Neural progenitor cell (in vitro differentiated cells): ENCODE results near the gene DNAH5. TPM values are rescaled to one million over a fixed set of nuclear protein-coding genes. Genes with fewer than 3 reads are reported as not detected.

Source experiments
- DNase-seq: peaks from one replicate; pipeline ENCODE4 v3.0.0-alpha.2; 2016; ENCODE audit warnings: low spot score
- H2AFZ ChIP-seq: fragments of 200-600 bp; sonication (generic); replicated peaks from 2 replicates; pipeline ENCODE4 v1.6.1; 2016; ENCODE audit warnings: antibody characterized with exemption
- H3F3A ChIP-seq: fragments of 200-600 bp; sonication (generic); 2 replicates; pipeline ENCODE4 v1.6.1; 2016; ENCODE audit warnings: antibody characterized with exemption, low read depth
- H3K27ac ChIP-seq: fragments of 200-600 bp; sonication (generic); 2 replicates; pipeline ENCODE4 v1.5.1; 2016; ENCODE audit warnings: mild to moderate bottlenecking
- H3K27me3 ChIP-seq: fragments of 200-600 bp; sonication (generic); 2 replicates; pipeline ENCODE4 v1.6.1; 2016; ENCODE audit warnings: mild to moderate bottlenecking, moderate library complexity
- H3K36me3 ChIP-seq: fragments of 200-600 bp; sonication (generic); 2 replicates; pipeline ENCODE4 v1.5.1; 2016
- H3K4me1 ChIP-seq: fragments of 200-600 bp; sonication (generic); 2 replicates; pipeline ENCODE4 v1.6.1; 2016; ENCODE audit warnings: mixed run types
- H3K4me2 ChIP-seq: fragments of 200-600 bp; sonication (generic); 2 replicates; pipeline ENCODE4 v1.6.1; 2016
- H3K4me3 ChIP-seq: fragments of 200-600 bp; sonication (generic); 2 replicates; pipeline ENCODE4 v1.5.1; 2016
- H3K79me2 ChIP-seq: fragments of 200-600 bp; sonication (generic); 2 replicates; pipeline ENCODE4 v1.6.1; 2016; ENCODE audit warnings: low read depth
- H3K9ac ChIP-seq: fragments of 200-600 bp; sonication (generic); 2 replicates; pipeline ENCODE4 v1.6.1; 2016
- H3K9me3 ChIP-seq: fragments of 200-600 bp; sonication (generic); 2 replicates; pipeline ENCODE4 v1.5.1; 2016; ENCODE audit warnings: low read depth
- H4K20me1 ChIP-seq: fragments of 200-600 bp; sonication (generic); 2 replicates; pipeline ENCODE4 v1.6.1; 2016; ENCODE audit warnings: low read depth
- H3K27ac Mint-ChIP-seq: 3 replicates; pipeline ENCODE4 v1.8.0; 2021; ENCODE audit warnings: mixed read lengths
- H3K27me3 Mint-ChIP-seq: 2 replicates; pipeline ENCODE4 v1.8.0; 2022; ENCODE audit warnings: low read depth, mild to moderate bottlenecking, inconsistent platforms, moderate library complexity, mixed read lengths; ENCODE audit not compliant: insufficient read depth
- H3K36me3 Mint-ChIP-seq: 3 replicates; pipeline ENCODE4 v1.8.0; 2021; ENCODE audit warnings: mixed read lengths
- H3K4me1 Mint-ChIP-seq: 3 replicates; pipeline ENCODE4 v1.8.0; 2021; ENCODE audit warnings: mixed read lengths
- H3K4me3 Mint-ChIP-seq: 3 replicates; pipeline ENCODE4 v1.8.0; 2021; ENCODE audit warnings: mild to moderate bottlenecking, moderate library complexity, mixed read lengths
- H3K9me3 Mint-ChIP-seq: 3 replicates; pipeline ENCODE4 v1.8.0; 2020; ENCODE audit warnings: mixed read lengths
- CTCF ChIP-seq: fragments of 200-600 bp; sonication (generic); IDR thresholded peaks from 2 replicates; pipeline ENCODE4 v1.5.1; 2017; ENCODE audit warnings: antibody characterized with exemption, mild to moderate bottlenecking
- EZH2 ChIP-seq: fragments of 200-600 bp; sonication (generic); IDR thresholded peaks from 2 replicates; pipeline ENCODE4 v1.6.1; 2017; ENCODE audit warnings: antibody characterized with exemption, mild to moderate bottlenecking, moderate library complexity
- EZH2phosphoT487 ChIP-seq: fragments of 200-600 bp; sonication (generic); IDR thresholded peaks from 2 replicates; pipeline ENCODE4 v1.6.1; 2017; ENCODE audit warnings: antibody characterized with exemption
- total RNA-seq: library from RNA; depleted of rRNA; stranded (reverse); fragments of >200 nt; gene quantifications from 2 replicates; pipeline ENCODE4 v1.2.3, GENCODE V29; 2015; ENCODE audit warnings: low replicate concordance

The DNAH5 gene
- total RNA-seq, 1 donor from 2014 or later: 0.39 TPM

GRCh38 chr5:13648822-13649221 is 295.7 kb downstream of the DNAH5 start:
- Histone ChIP-seq H3K27ac (no peak overlapping the region), H3K4me3 (no peak overlapping the region), H4K20me1 (no peaks in the 10 kb centered on the region), H3K4me1 (no peaks in the 10 kb centered on the region), H3K9me3 (no peaks in the 10 kb centered on the region), H3K4me2 (no peak overlapping the region), H3F3A (no peaks in the 10 kb centered on the region), H3K79me2 (no peaks in the 10 kb centered on the region), H2AFZ (no peak overlapping the region), H3K9ac (no peak overlapping the region), H3K27me3 (no peaks in the 10 kb centered on the region), H3K36me3 (no peaks in the 10 kb centered on the region)
- DNase-seq: no peak
- Mint-ChIP-seq H3K36me3 (no peaks in the 10 kb centered on the region), H3K27me3 (peaks cover 2% of the 10 kb centered on the region), H3K27ac (no peak overlapping the region), H3K9me3 (no peaks in the 10 kb centered on the region), H3K4me3 (no peak overlapping the region), H3K4me1 (no peaks in the 10 kb centered on the region)
- TF ChIP-seq EZH2phosphoT487: no peak
- no peak for TF ChIP-seq EZH2
- no peak for TF ChIP-seq CTCF

- no peak overlapping the region for H3K27ac ChIP-seq
- no peak for DNase-seq
- no peak overlapping the region for H3K4me3 ChIP-seq
- TF ChIP-seq EZH2 (no peak), EZH2phosphoT487 (no peak), CTCF (no peak)
- no peak overlapping the region for H2AFZ ChIP-seq
- no peak overlapping the region for H3K4me3 Mint-ChIP-seq
- no peaks in the 10 kb centered on the region for H3K36me3 Mint-ChIP-seq
- H3K9ac ChIP-seq: no peak overlapping the region
- H3K27me3 ChIP-seq: no peaks in the 10 kb centered on the region
- no peak overlapping the region for H3K27ac Mint-ChIP-seq
- no peaks in the 10 kb centered on the region for H3K36me3 ChIP-seq
- H4K20me1 ChIP-seq: no peaks in the 10 kb centered on the region
- no peaks in the 10 kb centered on the region for H3K4me1 ChIP-seq
- no peaks in the 10 kb centered on the region for H3K9me3 Mint-ChIP-seq
- H3K9me3 ChIP-seq: no peaks in the 10 kb centered on the region
- H3K27me3 Mint-ChIP-seq: peaks cover 2% of the 10 kb centered on the region
- H3K4me2 ChIP-seq: no peak overlapping the region
- H3K4me1 Mint-ChIP-seq: no peaks in the 10 kb centered on the region
- no peaks in the 10 kb centered on the region for H3K79me2 ChIP-seq
- no peaks in the 10 kb centered on the region for H3F3A ChIP-seq
Observed at GRCh38 chr5:13643734-13644133, 300.8 kb downstream of the DNAH5 start.

- H3K27ac Mint-ChIP-seq: no peak overlapping the region
Observed at GRCh38 chr5:13643196-13643595, 301.3 kb downstream of the DNAH5 start.

More at GRCh38 chr5:13643196-13643595, 301.3 kb downstream of the DNAH5 start:
- Histone ChIP-seq H2AFZ (no peak overlapping the region), H3K36me3 (no peaks in the 10 kb centered on the region), H3K4me2 (no peak overlapping the region), H3K9me3 (no peaks in the 10 kb centered on the region), H3K27me3 (no peaks in the 10 kb centered on the region), H3K27ac (no peak overlapping the region), H3K4me3 (no peak overlapping the region), H3K79me2 (no peaks in the 10 kb centered on the region), H3K4me1 (no peaks in the 10 kb centered on the region), H3F3A (no peaks in the 10 kb centered on the region), H4K20me1 (no peaks in the 10 kb centered on the region), H3K9ac (no peak overlapping the region)
- DNase-seq: no peak
- H3K27me3 Mint-ChIP-seq: peaks cover 2% of the 10 kb centered on the region
- no peaks in the 10 kb centered on the region for H3K9me3 Mint-ChIP-seq
- H3K4me1 Mint-ChIP-seq: no peaks in the 10 kb centered on the region
- H3K4me3 Mint-ChIP-seq: no peak overlapping the region
- no peaks in the 10 kb centered on the region for H3K36me3 Mint-ChIP-seq
- TF ChIP-seq EZH2phosphoT487: no peak
- TF ChIP-seq CTCF: no peak
- no peak for TF ChIP-seq EZH2

Other genes with a start within 250 kb of the DNAH5 start
- 76.3 and 84.7 TPM in 2 replicates for gene TRIO, start 198.7 kb upstream of the DNAH5 start, total RNA-seq